Activated effector memory CD4-positive, alpha-beta T cell treated with Interleukin-2 at 50 U/mL for 16 hours (primary cell): ENCODE data around the gene ANKRD52.
"Not testable (repeated sequence)": the region's sequence is repeated elsewhere in the genome, so short reads cannot be mapped to it uniquely, and the experiment has no call there.

ENCODE experiments used
- DNase-seq: peaks from one replicate; pipeline ENCODE4 v3.0.0-alpha.2; 2020

ANKRD52 gene

GRCh38 chr12:56271031-56271430 is 12.8 kb upstream of the ANKRD52 start:
- DNase-seq = no peak

DNA sequence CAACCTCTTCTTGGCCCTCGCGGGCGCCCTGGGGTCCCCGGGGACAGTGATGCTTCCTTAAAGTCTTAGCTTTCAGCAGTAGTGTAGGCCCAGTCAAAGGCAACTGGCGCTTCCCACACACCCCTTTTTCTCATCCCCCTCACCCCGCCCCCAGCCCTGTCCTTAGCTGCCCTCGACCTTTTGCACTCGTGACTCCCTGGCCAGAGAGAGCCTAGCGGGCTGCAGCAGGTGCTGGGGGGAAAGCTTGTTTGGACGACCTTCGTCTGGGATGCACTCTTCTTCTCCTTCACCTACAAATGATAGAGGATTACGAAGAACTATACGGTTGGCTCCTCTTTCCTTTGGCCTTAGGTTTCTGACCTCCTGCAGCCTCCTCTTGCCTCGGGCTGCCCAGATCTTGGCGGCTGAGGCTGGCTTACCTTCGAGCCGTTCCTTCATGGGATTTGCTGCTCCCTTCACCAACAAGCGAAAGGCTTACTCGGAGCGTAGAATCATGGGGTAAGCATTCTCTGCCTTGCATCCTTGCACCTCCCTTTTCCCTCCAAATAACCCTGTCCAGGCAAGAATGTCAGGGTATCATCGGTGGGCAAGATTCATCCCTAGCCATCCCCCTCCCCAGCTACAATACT is 9.4 kb upstream of the ANKRD52 start:
- no peak for DNase-seq

GRCh38 chr12:56266693-56267442 is 8.7 kb upstream of the ANKRD52 start, which contains the start of gene COQ10A:
COQ10A (plus strand) TSS chr12:56266942; CDS start chr12:56267119, 177 bp downstream.
- peak; percentile 86 for DNase-seq

- DNase-seq = not testable (repeated sequence)
These were observed 8.0 kb upstream of the ANKRD52 start for GRCh38 chr12:56266068-56266692.

GRCh38 chr12:56262955-56263354 is 4.8 kb upstream of the ANKRD52 start:
- DNase-seq = not testable (repeated sequence)

GRCh38 chr12:56261503-56262232 is 3.5 kb upstream of the ANKRD52 start:
- DNase-seq = no peak

GRCh38 chr12:56260921-56261320 is 2.7 kb upstream of the ANKRD52 start:
- DNase-seq = no peak

DNA sequence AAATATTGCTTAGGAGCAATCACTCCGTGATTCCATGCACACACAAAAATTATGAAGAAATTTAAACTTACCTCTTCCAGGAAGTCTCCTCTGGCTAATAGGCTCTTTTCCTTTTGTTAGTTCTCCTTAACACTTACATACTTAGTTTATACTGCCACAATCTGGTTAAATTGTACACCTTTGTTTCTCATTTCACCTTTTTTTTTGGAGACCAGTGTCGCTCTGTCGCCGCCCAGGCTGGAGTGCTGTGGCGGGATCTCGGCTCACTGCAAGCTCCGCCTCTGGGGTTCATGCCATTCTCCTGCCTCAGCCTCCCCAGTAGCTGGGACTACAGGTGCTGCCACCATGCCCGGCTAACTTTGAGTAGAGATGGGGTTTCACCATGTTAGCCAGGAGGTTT is 2.2 kb upstream of the ANKRD52 start:
- no peak for DNase-seq

DNA sequence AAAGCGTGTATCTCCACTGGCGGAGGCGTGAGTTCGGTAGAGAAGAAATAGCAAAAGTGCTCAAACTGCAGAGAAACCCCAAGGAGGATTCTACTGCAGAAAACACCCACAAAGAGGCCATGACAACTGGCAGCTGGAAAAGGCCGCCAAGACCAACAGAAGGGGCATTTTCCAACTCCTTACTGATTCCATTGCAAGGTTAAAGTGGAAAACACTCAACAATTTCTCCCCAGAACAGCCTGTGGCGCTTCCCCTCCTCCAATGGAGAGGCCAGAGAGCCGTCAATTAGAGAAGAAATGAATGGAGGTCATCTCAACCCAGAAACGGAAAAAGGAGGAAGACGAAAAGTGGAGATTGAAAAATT is 618 bp upstream of the ANKRD52 start:
- no peak for DNase-seq

DNA sequence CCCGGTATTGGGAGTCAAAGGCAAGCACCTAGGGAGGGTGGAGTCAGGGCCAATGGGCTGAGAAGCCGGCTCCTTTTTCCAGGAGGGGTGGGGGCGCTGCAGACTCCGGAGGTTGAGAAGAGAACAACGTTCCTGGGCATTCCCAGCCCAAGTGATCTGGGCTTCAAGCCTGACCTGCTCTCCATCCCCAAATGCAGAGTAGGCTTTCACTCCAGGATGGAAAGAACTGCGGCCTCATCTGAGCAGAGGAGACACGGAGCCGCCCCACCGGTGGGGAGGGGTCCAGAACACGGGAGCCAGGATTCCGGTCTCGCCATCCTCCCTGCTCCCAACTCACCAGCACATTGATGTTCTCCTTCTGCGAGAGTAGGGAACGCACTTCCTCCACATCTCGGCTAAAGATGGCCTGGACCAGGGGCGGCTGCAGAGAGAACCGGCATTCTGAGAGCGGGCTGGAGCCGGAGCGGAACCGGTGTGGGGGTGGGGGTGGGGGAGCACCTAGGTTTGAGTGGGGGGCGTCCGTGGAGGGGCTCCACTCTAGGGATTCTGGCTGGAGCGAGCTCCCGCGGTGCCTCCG is 605 bp downstream of the ANKRD52 start:
- DNase-seq = no peak

GRCh38 chr12:56257071-56257470 is 1.1 kb downstream of the ANKRD52 start:
- DNase-seq = no peak

DNA sequence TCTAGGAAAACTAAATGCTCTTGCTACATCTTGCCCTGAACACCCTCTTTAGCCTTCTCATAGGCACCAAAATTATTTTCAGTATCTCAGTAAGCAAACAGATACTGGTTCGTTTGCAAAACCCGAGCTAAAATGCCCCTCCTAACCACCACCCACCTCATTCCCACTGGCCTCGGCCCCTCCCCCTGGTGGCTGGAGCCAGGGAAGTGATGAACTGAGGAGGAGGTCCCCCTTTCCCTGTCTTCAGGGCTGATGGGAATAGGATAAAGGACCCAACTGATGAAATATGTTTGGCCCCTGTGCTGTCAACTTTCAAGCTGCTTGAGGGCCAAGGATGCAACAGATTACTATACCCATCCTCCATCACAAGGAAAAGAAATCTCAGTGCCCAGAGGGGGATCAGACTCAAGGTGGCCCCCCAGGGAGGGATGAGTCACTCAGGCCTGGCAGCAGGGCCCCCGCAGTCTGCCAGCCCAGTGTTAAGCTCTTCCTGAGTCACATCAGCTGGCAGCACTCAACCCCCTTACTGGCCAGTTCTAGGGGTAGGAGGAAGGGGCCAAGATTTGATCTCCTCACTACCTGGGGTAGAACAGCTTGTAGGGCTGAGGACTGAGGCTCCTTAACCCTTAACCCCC is 1.7 kb downstream of the ANKRD52 start:
- no peak for DNase-seq

DNA sequence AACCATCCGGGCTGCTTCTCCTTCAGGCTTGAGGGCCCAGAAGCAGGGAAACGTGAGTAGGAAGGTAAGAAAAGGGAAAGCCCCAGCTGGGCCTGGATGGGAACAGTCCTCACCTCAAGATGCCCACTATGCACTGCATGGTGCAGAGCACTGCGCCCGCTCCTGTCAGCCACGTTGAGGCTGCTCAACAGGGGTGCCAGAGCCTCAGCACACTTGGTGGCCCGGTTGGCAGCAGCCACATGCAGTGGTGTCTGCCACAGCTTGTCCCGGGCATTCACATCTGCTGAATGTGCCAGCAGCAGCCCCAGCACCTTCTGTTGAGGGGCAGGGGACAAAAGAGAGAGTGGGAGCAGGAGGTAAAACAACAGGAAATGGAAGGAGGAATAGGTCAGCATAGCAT is 2.5 kb downstream of the ANKRD52 start:
- DNase-seq = no peak

GRCh38 chr12:56253091-56253490 is 5.1 kb downstream of the ANKRD52 start:
- no peak for DNase-seq

DNA sequence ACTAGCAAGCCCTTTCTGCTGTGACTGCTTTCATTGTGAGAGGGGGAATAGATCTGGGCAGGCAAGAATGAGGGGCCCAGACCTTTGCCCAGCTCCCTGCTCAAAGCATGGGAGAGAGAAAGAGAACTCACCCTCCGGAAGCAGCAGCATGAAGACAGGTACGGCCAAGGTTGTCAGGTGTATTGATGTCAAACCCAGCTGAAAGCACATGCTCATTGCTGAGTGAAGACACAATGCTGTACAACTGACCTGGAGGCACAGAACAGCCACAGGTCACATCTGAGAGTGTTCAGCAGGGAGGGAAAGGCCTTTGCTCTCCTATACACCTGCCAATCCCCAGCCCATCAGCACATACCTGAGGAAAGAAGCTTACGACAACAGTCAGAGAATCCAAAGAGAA is 5.5 kb downstream of the ANKRD52 start:
- DNase-seq = no peak

DNA sequence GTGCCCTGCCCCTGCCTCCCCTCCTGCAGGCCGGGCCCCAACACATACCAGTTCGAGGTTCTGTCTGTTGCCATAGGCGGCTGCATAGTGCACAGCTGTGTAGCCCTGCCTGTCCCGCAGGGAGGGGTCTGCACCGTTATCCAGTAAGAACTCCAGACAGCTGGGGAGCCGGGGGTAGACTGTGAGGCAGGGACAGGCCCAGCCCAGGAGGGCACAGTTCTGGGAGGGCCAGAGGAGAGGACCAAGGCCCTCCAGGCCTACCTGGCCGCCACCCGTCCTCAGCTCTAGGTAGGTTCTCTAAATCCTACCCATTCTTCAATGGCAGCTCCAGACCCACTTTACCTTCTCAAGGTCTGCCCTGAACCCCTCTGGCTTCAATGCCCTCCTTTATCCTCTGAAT is 9.5 kb downstream of the ANKRD52 start:
- DNase-seq = no peak

DNA sequence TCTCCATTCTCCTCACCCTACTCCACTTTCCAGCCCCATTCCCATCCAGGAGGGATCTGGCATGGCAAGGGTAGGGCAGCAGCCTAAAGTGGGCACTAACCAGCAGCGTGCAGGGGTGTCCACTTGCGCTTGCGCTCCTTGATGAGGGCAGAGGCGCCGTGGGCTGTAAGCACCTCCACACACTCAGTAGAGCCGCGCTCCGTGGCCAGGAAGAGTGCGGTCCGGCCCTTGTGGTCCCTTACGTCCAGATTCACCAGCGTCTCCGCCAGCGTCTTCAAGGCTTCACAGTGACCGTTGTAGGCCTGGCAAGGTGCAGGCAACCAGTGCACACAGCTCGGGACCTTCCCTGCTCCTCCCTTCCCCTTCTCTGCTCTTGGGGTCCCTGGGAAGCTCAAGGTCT is 10.3 kb downstream of the ANKRD52 start:
- DNase-seq = no peak

DNA sequence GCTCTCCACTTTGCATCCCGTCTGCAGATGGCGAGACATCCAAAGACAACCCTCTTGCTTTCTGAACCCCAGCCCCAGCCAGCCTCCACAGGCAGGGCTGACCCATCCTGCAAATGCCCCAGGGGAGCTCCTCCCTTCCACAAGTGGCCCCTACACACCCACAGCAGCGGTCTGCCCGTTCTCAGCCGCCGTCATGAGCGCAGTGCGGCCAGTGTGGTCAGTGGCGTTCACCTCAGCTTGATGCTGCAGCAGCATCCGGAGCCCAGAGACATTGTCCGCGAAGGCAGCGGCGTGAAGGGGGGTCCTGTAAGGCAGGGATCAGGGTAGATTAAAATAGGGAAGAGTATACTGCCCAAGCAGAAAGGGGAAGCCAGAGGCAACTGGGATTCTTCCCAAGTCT is 13.7 kb downstream of the ANKRD52 start:
- DNase-seq = no peak

- no peak for DNase-seq
These were observed 14.4 kb downstream of the ANKRD52 start for GRCh38 chr12:56243731-56244181.

GRCh38 chr12:56242986-56243385 is 15.2 kb downstream of the ANKRD52 start:
- no peak for DNase-seq

GRCh38 chr12:56241424-56242303 is 16.5 kb downstream of the ANKRD52 start:
- DNase-seq = no peak

DNA sequence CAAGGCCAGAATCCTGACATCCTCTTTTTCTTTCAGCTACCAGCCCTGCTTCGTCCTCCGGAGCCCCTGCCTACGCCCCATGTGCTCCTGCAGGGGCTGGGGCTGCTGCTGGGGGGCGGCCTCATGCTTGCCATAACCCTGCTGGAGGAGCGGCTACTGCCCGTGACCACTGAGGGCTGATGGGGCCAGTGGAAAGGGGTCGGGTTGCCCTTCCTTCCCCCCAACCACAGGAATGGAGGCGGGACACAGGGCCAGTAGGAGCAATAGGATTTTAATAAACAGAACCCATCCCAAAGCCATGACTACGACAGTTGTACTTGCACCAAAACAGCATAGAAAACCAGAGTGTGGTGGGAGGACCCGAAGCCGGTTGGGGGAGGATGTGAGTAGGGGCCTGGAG is 20.6 kb downstream of the ANKRD52 start:
- no peak for DNase-seq
